H1 (cell line): ENCODE measurements around the gene LRRC45. TPM values are rescaled to one million over a fixed set of nuclear protein-coding genes. Genes with fewer than 3 reads are reported as not detected.

Experiments
- CTCF ChIA-PET: fragments of 300-600 bp; sonication (Branson Sonifier 250); formaldehyde crosslinking; loops from one replicate; lab custom pipeline; 2021; ENCODE audit not compliant: partially characterized antibody; lab: Charles Lee
- POLR2A ChIA-PET: fragments of 300-600 bp; sonication (Branson Sonifier 250); formaldehyde crosslinking; loops from one replicate; lab custom pipeline; 2021; ENCODE audit warnings: inconsistent platforms; ENCODE audit not compliant: partially characterized antibody; lab: Charles Lee
- DNase-seq, 2 experiments: peaks; one replicate each; pipeline versions ENCODE4 v3.0.0 to v3.0.0-alpha.2; 2010 to 2022; ENCODE audit warnings: low spot score in 2 of 2, low read depth in 1 of 2, mixed read lengths in 1 of 2
- FAIRE-seq: peaks from 2 replicates; lab custom pipeline; 2011; peaks lifted over from hg19 to GRCh38; lab: Jason Lieb, UNC
- H2AFZ ChIP-seq: 2 replicates; pipeline ENCODE4 v1.8.1; 2012; ENCODE audit warnings: low read length, inconsistent platforms
- H2AK5ac ChIP-seq: 2 replicates; pipeline ENCODE4 v1.6.1; 2013; ENCODE audit warnings: low read depth, low read length
- H2BK120ac ChIP-seq: replicated peaks from 2 replicates; pipeline ENCODE3; 2013; ENCODE audit warnings: low read depth, low read length, inconsistent platforms
- H2BK12ac ChIP-seq: 2 replicates; pipeline ENCODE4 v1.6.1; 2013; ENCODE audit warnings: low read depth, low read length
- H2BK15ac ChIP-seq: 2 replicates; pipeline ENCODE4 v1.6.1; 2013; ENCODE audit warnings: low read length
- H2BK20ac ChIP-seq: 2 replicates; pipeline ENCODE4 v1.6.1; 2013; ENCODE audit warnings: low read length
- H2BK5ac ChIP-seq: 2 replicates; pipeline ENCODE4 v1.6.1; 2013; ENCODE audit warnings: low read depth, low read length
- H3K14ac ChIP-seq: 2 replicates; pipeline ENCODE4 v1.6.1; 2013; ENCODE audit warnings: inconsistent platforms; ENCODE audit not compliant: insufficient read length
- H3K18ac ChIP-seq: 2 replicates; pipeline ENCODE4 v1.6.1; 2013; ENCODE audit warnings: low read length; ENCODE audit errors: extremely low read depth
- H3K23ac ChIP-seq: 2 replicates; pipeline ENCODE4 v1.6.1; 2013; ENCODE audit warnings: inconsistent platforms; ENCODE audit not compliant: insufficient read length
- H3K23me2 ChIP-seq: 2 replicates; pipeline ENCODE4 v1.6.1; 2013; ENCODE audit warnings: low read depth, low read length
- H3K27ac ChIP-seq: 2 replicates; pipeline ENCODE4 v1.6.1; 2011; ENCODE audit warnings: low read depth, low read length, inconsistent platforms
- H3K27me3 ChIP-seq, 4 experiments: replicated peaks in 1 of 4; 1 replicate in 1 of 4; 2 replicates in 3 of 4; pipeline versions ENCODE4 v1.6.1 to v1.8.1; 2011 to 2013; ENCODE audit warnings: low read length in 3 of 4, mild to moderate bottlenecking in 3 of 4, inconsistent platforms in 2 of 4, mixed read lengths in 2 of 4, moderate library complexity in 1 of 4; ENCODE audit not compliant: control insufficient read depth in 3 of 4, insufficient read depth in 3 of 4; ENCODE audit errors: extremely low read depth in 1 of 4
- H3K36me3 ChIP-seq, 4 experiments: 2 replicates each; pipeline versions ENCODE4 v1.6.1 to v1.8.1; 2011 to 2013; ENCODE audit warnings: mild to moderate bottlenecking in 4 of 4, low read length in 3 of 4, moderate library complexity in 2 of 4, control low read depth in 1 of 4, inconsistent platforms in 1 of 4; ENCODE audit not compliant: insufficient read depth in 4 of 4, control insufficient read depth in 2 of 4
- H3K4ac ChIP-seq: replicated peaks from 2 replicates; pipeline ENCODE3; 2013; ENCODE audit warnings: low read length, low read depth, mixed read lengths, inconsistent platforms; ENCODE audit not compliant: insufficient read length
- H3K4me1 ChIP-seq, 4 experiments: replicated peaks in 1 of 4; 1 replicate in 1 of 4; 2 replicates in 3 of 4; pipeline versions ENCODE4 v1.6.1 to v1.8.1; 2011 to 2013; ENCODE audit warnings: low read length in 3 of 4, inconsistent platforms in 2 of 4, mixed read lengths in 1 of 4; ENCODE audit not compliant: insufficient read depth in 4 of 4, control insufficient read depth in 3 of 4
- H3K4me2 ChIP-seq, 2 experiments: 2 replicates each; pipeline versions ENCODE4 v1.6.1 to v1.8.1; 2011 to 2013; ENCODE audit warnings: low read depth in 2 of 2, low read length in 2 of 2, control low read depth in 1 of 2, inconsistent platforms in 1 of 2, mild to moderate bottlenecking in 1 of 2; ENCODE audit not compliant: insufficient read depth in 1 of 2
- H3K4me3 ChIP-seq, 4 experiments: fragments of 200-600, 300-600 bp in 1 of 4; sonication (generic), shearing (Covaris generic), sonication (Bioruptor Twin) in 1 of 4; 2 replicates each; pipeline versions ENCODE4 v1.5.1 to v1.8.1; 2011 to 2016; ENCODE audit warnings: low read length in 4 of 4, low read depth in 3 of 4, control low read depth in 2 of 4, inconsistent platforms in 2 of 4, mild to moderate bottlenecking in 2 of 4, mixed read lengths in 1 of 4, moderate library complexity in 1 of 4; ENCODE audit not compliant: insufficient read depth in 2 of 4; ENCODE audit errors: extremely low read depth in 1 of 4
- H3K56ac ChIP-seq: replicated peaks from 2 replicates; pipeline ENCODE3; 2013; ENCODE audit warnings: low read depth, mild to moderate bottlenecking, mixed read lengths, low read length, inconsistent platforms; ENCODE audit not compliant: insufficient read length
- H3K79me1 ChIP-seq: 2 replicates; pipeline ENCODE4 v1.6.1; 2013; ENCODE audit warnings: low read depth, low read length, control low read depth
- H3K79me2 ChIP-seq, 2 experiments: 2 replicates each; pipeline versions ENCODE4 v1.6.1 to v1.8.1; 2012 to 2013; ENCODE audit warnings: low read length in 2 of 2, mild to moderate bottlenecking in 2 of 2, inconsistent platforms in 1 of 2; ENCODE audit not compliant: insufficient read depth in 2 of 2, control insufficient read depth in 1 of 2
- H3K9ac ChIP-seq, 4 experiments: replicated peaks in 1 of 4; 1 replicate in 1 of 4; 2 replicates in 3 of 4; pipeline versions ENCODE4 v1.6.1 to v1.8.1; 2011 to 2013; ENCODE audit warnings: low read depth in 3 of 4, low read length in 3 of 4, control low read depth in 2 of 4, mild to moderate bottlenecking in 2 of 4, moderate library complexity in 2 of 4, inconsistent platforms in 1 of 4; ENCODE audit errors: extremely low read depth in 1 of 4
- H3K9me3 ChIP-seq, 2 experiments: 2 replicates each; pipeline versions ENCODE4 v1.6.1 to v1.8.1; 2012 to 2013; ENCODE audit warnings: mild to moderate bottlenecking in 2 of 2, moderate library complexity in 2 of 2, control low read depth in 1 of 2, inconsistent platforms in 1 of 2, low read depth in 1 of 2, low read length in 1 of 2, mixed read lengths in 1 of 2; ENCODE audit not compliant: insufficient read depth in 2 of 2
- H4K20me1 ChIP-seq, 2 experiments: replicated peaks in 1 of 2; 2 replicates each; pipeline versions ENCODE3 to v1.8.1; 2011 to 2013; ENCODE audit warnings: inconsistent platforms in 2 of 2, low read length in 2 of 2, mild to moderate bottlenecking in 1 of 2; ENCODE audit not compliant: insufficient read depth in 2 of 2, control insufficient read depth in 1 of 2
- H4K5ac ChIP-seq: 2 replicates; pipeline ENCODE4 v1.6.1; 2013; ENCODE audit warnings: low read length, low read depth, mixed read lengths, inconsistent platforms; ENCODE audit not compliant: insufficient read length
- H4K8ac ChIP-seq: 2 replicates; pipeline ENCODE4 v1.8.0; 2013; ENCODE audit warnings: mild to moderate bottlenecking, moderate library complexity, low read length, inconsistent platforms; ENCODE audit not compliant: insufficient read depth; ENCODE audit errors: extremely low read depth
- H4K91ac ChIP-seq: replicated peaks from 2 replicates; pipeline ENCODE3; 2013; ENCODE audit warnings: low read length, mixed read lengths, inconsistent platforms; ENCODE audit not compliant: insufficient read length
- BRCA1 ChIP-seq: IDR thresholded peaks from 2 replicates; pipeline ENCODE4 v1.6.1; 2012; ENCODE audit warnings: low read depth, low read length, improper control_type of control experiment
- EP300 ChIP-seq, 2 experiments: IDR thresholded peaks; 1 replicate in 1 of 2; 2 replicates in 1 of 2; pipeline ENCODE4 v1.6.1; 2011 to 2012; ENCODE audit warnings: low read depth in 2 of 2, low read length in 2 of 2, mild to moderate bottlenecking in 2 of 2, borderline replicate concordance in 1 of 2, inconsistent platforms in 1 of 2, moderate library complexity in 1 of 2
- HDAC2 ChIP-seq, 2 experiments: fragments of 300-600 bp in 1 of 2; sonication (generic) in 1 of 2; IDR thresholded peaks; 2 replicates each; pipeline ENCODE4 v1.6.1; 2011 to 2012; ENCODE audit warnings: low read depth in 2 of 2, low read length in 2 of 2, mild to moderate bottlenecking in 2 of 2, moderate library complexity in 2 of 2, borderline replicate concordance in 1 of 2, inconsistent platforms in 1 of 2
- KDM1A ChIP-seq: fragments of 200-600, 300-600 bp; sonication (generic); IDR thresholded peaks from 2 replicates; pipeline ENCODE4 v1.7.1; 2016; ENCODE audit warnings: mild to moderate bottlenecking, low read length, borderline replicate concordance
- KDM4A ChIP-seq: IDR thresholded peaks from one replicate; pipeline ENCODE4 v1.7.1; 2012; ENCODE audit warnings: low read depth, mild to moderate bottlenecking, moderate library complexity, low read length, inconsistent platforms; ENCODE audit not compliant: severe bottlenecking
- RNF2 ChIP-seq: fragments of 200-900, 300-1000 bp; sonication (generic); IDR thresholded peaks from 2 replicates; pipeline ENCODE4 v1.7.1; 2016; ENCODE audit warnings: borderline replicate concordance, low read depth, mild to moderate bottlenecking, antibody characterized with exemption, low read length; ENCODE audit not compliant: poor library complexity, severe bottlenecking; ENCODE audit errors: missing control alignments
- SAP30 ChIP-seq: fragments of 300-600 bp; sonication (generic); IDR thresholded peaks from 2 replicates; pipeline ENCODE4 v1.7.1; 2012; ENCODE audit warnings: low read length, moderate library complexity, mild to moderate bottlenecking, inconsistent platforms; ENCODE audit not compliant: insufficient read depth, insufficient replicate concordance
- TAF7 ChIP-seq: optimal IDR thresholded peaks from 2 replicates; pipeline ENCODE3; 2011; ENCODE audit warnings: low read depth, mild to moderate bottlenecking, inconsistent platforms, low read length, moderate library complexity, borderline replicate concordance
- TBP ChIP-seq: IDR thresholded peaks from 2 replicates; pipeline ENCODE4 v1.6.1; 2011; ENCODE audit warnings: low read depth, low read length, improper control_type of control experiment
- WGBS, 2 experiments: shearing (Covaris generic) in 1 of 2; methylation state at CpG; one replicate each; pipeline versions ENCODE4 v1.1.6 to v1.1.7; 2013 to 2015; ENCODE audit warnings: low lambda C conversion rate in 2 of 2, mixed read lengths in 2 of 2, inconsistent platforms in 1 of 2, low coverage in 1 of 2, missing lambda C conversion rate in 1 of 2; ENCODE audit not compliant: insufficient replicate concordance in 2 of 2, insufficient coverage in 1 of 2, insufficient read length in 1 of 2; ENCODE audit errors: extremely low coverage in 1 of 2, missing lambda C conversion rate in 1 of 2; 5-methylcytosine and 5-hydroxymethylcytosine counted together
- polyA plus RNA-seq, 7 experiments: library from polyadenylated mRNA; depleted of rRNA in 3 of 7; stranded (reverse) in 5 of 7; unstranded in 2 of 7; fragments of >200 nt in 5 of 7; fragments of 200-250 nt in 2 of 7; gene quantifications; 1 replicate in 5 of 7; 2 replicates in 1 of 7; 4 replicates in 1 of 7; pipeline versions ENCODE4 v1.2.1 to v1.2.3, GENCODE V29; 2011 to 2013; ENCODE audit warnings: missing spikeins in 2 of 7, mixed read lengths in 2 of 7
- total RNA-seq: library from RNA; stranded (reverse); fragmentation: NEBNext Ultra II Directional; extraction: Animal tissue kit (Norgen Biotek cat#: 25700); gene quantifications from 2 replicates; pipeline ENCODE4 v1.2.1, GENCODE V29; 2021
- TF ChIP-seq, protein P1 (sequence below): IDR thresholded peaks from 2 replicates; pipeline ENCODE4 v1.6.1; 2011; ENCODE audit warnings: low read length, improper control_type of control experiment

Gene LRRC45
- total and polyA plus RNA-seq, 2 of the 8 experiments (the other 6 are each of a cell fraction or from before 2014, with no cell fraction given), result 11.5 to 29.0 TPM

DNA sequence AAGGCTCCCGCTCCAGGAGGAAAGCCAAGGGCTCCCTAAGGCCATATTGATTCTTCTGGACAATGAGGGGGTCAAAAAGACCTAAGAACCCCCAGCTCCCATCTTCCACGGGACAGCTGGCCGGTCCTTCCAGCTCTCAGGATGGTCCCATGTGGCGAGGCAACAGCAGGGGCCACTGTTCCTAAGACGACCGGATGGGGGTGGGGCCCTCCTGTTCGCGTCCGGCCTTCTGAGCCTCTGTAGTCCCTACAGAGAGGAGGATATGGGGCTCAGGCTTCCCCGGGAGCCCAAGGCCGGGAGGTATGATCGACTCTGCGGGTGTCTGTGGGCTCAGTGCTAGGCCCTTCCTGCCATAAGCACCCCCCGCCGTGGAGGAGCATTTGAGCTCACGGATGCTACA is 20.4 kb downstream of the LRRC45 start:
- H2BK12ac ChIP-seq, result peak overlapping the region; percentile 97; the same call in 1 of the 2 replicates
- peak overlapping the region; percentile 96 for H4K91ac ChIP-seq
- H3K23me2 ChIP-seq, result 0 out of 2 replicates have a peak, but pooled peaks cover 3% of the 10 kb centered on the region
- no peaks in the 10 kb centered on the region for H3K79me1 ChIP-seq
- no peak overlapping the region for H3K4me3 ChIP-seq
- no peak overlapping the region for H2BK120ac ChIP-seq
- no peak overlapping the region for H2AK5ac ChIP-seq
- H3K27me3 ChIP-seq, result peaks cover 0 to 4% (median 0%) of the 10 kb centered on the region in 4 experiments; a peak in 1 of 7 replicates
- no peak overlapping the region for H3K23ac ChIP-seq
- peak overlapping the region; percentile 47 for H4K5ac ChIP-seq
- no peak overlapping the region for H3K9ac ChIP-seq
- no peak overlapping the region for H3K27ac ChIP-seq
- peak overlapping the region; percentile 95 for H3K4ac ChIP-seq
- H3K4me2 ChIP-seq, result no peak overlapping the region
- H3K14ac ChIP-seq, result no peak overlapping the region
- H3K36me3 ChIP-seq, result peaks cover 0 to 5% (median 2%) of the 10 kb centered on the region in 4 experiments; a peak in 3 of 8 replicates
- H2AFZ ChIP-seq, result no peak overlapping the region
- peaks cover 0 to 6% of the 10 kb centered on the region in 2 experiments for H4K20me1 ChIP-seq
- H4K8ac ChIP-seq, result peak overlapping the region; percentile 83
- H2BK20ac ChIP-seq, result no peak overlapping the region
- no peak overlapping the region for H3K56ac ChIP-seq
- 84% methylated on average over 16 of the region's 16 CpGs; no CpG with 5 or more reads in 1 of the 2 experiments for WGBS, 2 experiments
- DNase-seq, result peak in 1 of 2 experiments; percentile 57
- no peak overlapping the region; the same call in 1 of the 2 replicates for H2BK15ac ChIP-seq
- H3K4me1 ChIP-seq, result peaks cover 0 to 15% (median 7%) of the 10 kb centered on the region in 4 experiments; a peak in 4 of 7 replicates
- no peak for FAIRE-seq
- no peaks in the 10 kb centered on the region for H3K9me3 ChIP-seq
- no peaks in the 10 kb centered on the region for H3K79me2 ChIP-seq
- H2BK5ac ChIP-seq, result 0 out of 2 replicates have a peak overlapping the region, but pooled peaks have one; percentile 52
- POLR2A ChIA-PET, result interaction anchor here (0.7 to 1.5 kb wide), 17 partner anchors 9 to 174 kb away, joined by 3 to 10 read pairs (median 3); partner anchors contain the start of genes CENPX, GPS1, LRRC45 and RAC3
- CTCF ChIA-PET, result interaction anchor here (0.8 to 2.7 kb wide), 5 partner anchors 14 to 79 kb away, joined by 3 to 28 read pairs (median 3); no protein-coding TSS in a partner anchor
- H3K18ac ChIP-seq, result peak overlapping the region; percentile 68
- no peak for TF ChIP-seq TBP
- TF ChIP-seq TAF7, result no peak
- no peak for TF ChIP-seq EP300 (IDR thresholded peaks at IDR 0.05; ENCODE audit: borderline replicate concordance in 1 of 2, low read depth in 2 of 2, low read length in 2 of 2)
- no peak for TF ChIP-seq HDAC2 (IDR thresholded peaks at IDR 0.05; ENCODE audit: borderline replicate concordance in 1 of 2, low read depth in 2 of 2, low read length in 2 of 2)
- TF ChIP-seq SAP30, result no peak
- no peak for TF ChIP-seq KDM4A
- no peak for TF ChIP-seq RNF2
- TF ChIP-seq, protein P1, sequence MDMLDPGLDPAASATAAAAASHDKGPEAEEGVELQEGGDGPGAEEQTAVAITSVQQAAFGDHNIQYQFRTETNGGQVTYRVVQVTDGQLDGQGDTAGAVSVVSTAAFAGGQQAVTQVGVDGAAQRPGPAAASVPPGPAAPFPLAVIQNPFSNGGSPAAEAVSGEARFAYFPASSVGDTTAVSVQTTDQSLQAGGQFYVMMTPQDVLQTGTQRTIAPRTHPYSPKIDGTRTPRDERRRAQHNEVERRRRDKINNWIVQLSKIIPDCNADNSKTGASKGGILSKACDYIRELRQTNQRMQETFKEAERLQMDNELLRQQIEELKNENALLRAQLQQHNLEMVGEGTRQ, result no peak
- no peak for TF ChIP-seq KDM1A
- TF ChIP-seq BRCA1, result no peak
